ENCODE results near the gene CEP112.

DNA sequence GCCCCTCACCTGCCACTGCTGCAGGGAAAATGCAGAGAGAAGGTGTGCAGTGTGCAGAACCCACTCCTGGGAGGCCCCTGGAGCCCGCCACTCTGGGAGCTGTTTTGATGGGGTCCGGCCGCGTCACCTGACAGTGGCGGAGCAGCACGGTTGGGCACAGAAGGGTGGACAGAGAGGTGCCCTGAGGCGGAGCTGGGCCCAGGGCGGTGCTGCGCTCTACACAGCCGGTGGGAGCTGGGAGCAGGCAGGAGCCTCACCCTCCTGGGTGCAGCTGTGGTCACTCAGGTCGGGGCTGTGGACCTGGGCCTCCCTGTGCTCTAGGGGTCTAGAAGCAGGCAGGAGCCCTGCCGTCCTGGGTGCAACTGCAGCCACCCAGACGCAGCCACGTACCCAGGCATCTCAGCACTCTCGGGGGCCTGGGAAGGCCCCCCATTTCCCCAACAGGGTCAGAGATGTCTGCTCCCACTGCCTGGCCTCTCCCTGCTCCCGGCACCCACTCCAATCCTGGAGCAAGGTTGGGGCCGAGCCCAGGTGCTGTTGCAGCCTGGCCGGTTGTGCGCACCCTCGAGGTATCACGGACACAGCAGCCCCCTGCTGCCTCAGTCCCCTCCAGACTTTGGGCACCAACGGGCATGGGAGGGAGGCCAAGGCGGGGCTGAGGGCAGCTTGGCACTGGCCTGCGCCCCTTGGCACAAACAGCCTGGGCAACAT lies 326.1 kb downstream of the CEP112 start:
- TF ChIP-seq, protein P1, sequence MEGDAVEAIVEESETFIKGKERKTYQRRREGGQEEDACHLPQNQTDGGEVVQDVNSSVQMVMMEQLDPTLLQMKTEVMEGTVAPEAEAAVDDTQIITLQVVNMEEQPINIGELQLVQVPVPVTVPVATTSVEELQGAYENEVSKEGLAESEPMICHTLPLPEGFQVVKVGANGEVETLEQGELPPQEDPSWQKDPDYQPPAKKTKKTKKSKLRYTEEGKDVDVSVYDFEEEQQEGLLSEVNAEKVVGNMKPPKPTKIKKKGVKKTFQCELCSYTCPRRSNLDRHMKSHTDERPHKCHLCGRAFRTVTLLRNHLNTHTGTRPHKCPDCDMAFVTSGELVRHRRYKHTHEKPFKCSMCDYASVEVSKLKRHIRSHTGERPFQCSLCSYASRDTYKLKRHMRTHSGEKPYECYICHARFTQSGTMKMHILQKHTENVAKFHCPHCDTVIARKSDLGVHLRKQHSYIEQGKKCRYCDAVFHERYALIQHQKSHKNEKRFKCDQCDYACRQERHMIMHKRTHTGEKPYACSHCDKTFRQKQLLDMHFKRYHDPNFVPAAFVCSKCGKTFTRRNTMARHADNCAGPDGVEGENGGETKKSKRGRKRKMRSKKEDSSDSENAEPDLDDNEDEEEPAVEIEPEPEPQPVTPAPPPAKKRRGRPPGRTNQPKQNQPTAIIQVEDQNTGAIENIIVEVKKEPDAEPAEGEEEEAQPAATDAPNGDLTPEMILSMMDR (IDR thresholded peaks at IDR 0.05; ENCODE audit: low read length), result no peak
- no peak for TF ChIP-seq EZH2 (optimal IDR thresholded peaks at IDR 0.05; ENCODE audit: low read depth, low read length)

Measured in MM.1S (cell line).